Measurements from ENCODE around the gene TRDN.

TRDN gene

DNA sequence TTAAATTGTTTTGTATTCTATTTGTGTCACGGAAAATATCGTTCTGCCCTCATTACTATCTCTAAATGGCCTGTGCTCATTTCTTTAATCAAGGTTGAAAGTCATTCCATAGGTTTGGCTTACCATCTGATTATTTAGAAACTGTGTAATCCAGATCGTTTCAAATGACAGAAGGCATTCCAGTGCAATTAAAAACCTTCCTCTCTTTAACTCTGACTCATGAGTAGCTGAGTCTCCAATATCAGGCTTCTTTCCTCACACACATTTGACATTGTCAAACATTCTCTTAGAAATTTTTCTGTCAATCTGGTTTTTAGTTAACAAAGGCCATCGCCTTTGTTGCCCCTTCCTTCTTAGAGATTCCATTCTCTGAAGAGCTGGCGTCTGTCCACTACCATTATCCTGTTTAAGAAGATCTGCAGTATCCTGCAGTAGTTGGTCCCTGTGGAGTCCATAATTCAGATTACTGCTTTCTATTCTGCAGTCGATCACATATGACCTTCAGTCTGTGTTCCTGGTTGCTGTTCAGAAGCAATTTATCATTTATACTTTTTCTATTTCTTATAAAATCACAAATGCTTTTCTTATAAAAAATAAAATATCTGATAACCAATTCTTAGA, 3.9 kb upstream of the TRDN start:
- no peak overlapping the region for H3K4me3 ChIP-seq (replicated peaks; ENCODE audit: low read depth, low read length)
- DNase-seq (ENCODE audit: extremely low read depth, insufficient read length) = no peak
- no peaks in the 10 kb centered on the region for H3K36me3 ChIP-seq (ENCODE audit: control insufficient read depth, insufficient read depth, low read length)
- H3K27me3 ChIP-seq (replicated peaks; ENCODE audit: control insufficient read depth, insufficient read depth, low read length) = no peaks in the 10 kb centered on the region
- TF ChIP-seq, protein P1, sequence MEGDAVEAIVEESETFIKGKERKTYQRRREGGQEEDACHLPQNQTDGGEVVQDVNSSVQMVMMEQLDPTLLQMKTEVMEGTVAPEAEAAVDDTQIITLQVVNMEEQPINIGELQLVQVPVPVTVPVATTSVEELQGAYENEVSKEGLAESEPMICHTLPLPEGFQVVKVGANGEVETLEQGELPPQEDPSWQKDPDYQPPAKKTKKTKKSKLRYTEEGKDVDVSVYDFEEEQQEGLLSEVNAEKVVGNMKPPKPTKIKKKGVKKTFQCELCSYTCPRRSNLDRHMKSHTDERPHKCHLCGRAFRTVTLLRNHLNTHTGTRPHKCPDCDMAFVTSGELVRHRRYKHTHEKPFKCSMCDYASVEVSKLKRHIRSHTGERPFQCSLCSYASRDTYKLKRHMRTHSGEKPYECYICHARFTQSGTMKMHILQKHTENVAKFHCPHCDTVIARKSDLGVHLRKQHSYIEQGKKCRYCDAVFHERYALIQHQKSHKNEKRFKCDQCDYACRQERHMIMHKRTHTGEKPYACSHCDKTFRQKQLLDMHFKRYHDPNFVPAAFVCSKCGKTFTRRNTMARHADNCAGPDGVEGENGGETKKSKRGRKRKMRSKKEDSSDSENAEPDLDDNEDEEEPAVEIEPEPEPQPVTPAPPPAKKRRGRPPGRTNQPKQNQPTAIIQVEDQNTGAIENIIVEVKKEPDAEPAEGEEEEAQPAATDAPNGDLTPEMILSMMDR (IDR thresholded peaks at IDR 0.05; ENCODE audit: insufficient read depth, low read length, poor library complexity, severe bottlenecking) = no peak

DNA sequence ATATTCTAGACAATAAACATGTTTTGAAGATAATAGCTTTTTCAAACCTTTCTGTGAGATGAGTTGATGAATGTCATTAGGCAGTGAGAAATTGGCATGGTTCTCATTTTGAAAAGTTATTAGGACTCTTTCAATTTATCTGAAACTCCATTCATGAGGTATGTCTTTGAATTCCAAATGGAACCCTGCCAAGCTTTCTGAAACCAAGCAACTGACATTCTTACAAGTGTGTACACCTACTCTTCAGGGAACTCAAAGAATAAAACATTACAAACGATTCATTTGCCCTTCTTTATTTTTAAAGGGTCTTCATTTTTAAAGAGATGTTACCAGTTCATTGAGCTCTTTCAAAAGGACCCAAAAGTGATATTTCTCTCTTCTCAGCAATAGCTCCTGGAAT, 2.1 kb upstream of the TRDN start:
- no peaks in the 10 kb centered on the region for H3K36me3 ChIP-seq (ENCODE audit: control insufficient read depth, insufficient read depth, low read length)
- no peak overlapping the region for H3K4me3 ChIP-seq (replicated peaks; ENCODE audit: low read depth, low read length)
- H3K27me3 ChIP-seq (replicated peaks; ENCODE audit: control insufficient read depth, insufficient read depth, low read length) = no peaks in the 10 kb centered on the region
- TF ChIP-seq, protein P1 (IDR thresholded peaks at IDR 0.05; ENCODE audit: insufficient read depth, low read length, poor library complexity, severe bottlenecking) = no peak
- no peak for DNase-seq (ENCODE audit: extremely low read depth, insufficient read length)

DNA sequence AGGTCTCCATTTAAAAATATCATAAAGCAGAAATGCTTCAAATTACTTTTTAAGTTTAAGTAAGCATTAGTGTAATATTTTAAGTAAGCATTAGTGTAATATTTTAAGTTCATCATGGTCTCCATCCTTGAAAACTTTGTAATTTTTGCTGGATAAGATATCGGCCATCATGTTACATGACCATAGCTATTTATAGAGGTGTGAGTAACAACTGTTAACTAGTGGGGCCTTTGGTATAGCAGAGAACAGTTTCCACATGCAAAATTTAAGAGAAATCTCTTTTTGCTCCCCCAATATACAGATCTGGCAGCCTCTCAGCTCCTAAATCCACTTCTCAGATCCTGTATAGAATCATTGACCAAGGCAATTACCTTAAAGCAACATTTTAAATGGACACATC, 468 bp downstream of the TRDN start:
- DNase-seq (ENCODE audit: extremely low read depth, insufficient read length) = no peak
- no peak overlapping the region for H3K4me3 ChIP-seq (replicated peaks; ENCODE audit: low read depth, low read length)
- TF ChIP-seq, protein P1 (IDR thresholded peaks at IDR 0.05; ENCODE audit: insufficient read depth, low read length, poor library complexity, severe bottlenecking) = no peak
- H3K27me3 ChIP-seq (replicated peaks; ENCODE audit: control insufficient read depth, insufficient read depth, low read length) = no peaks in the 10 kb centered on the region
- H3K36me3 ChIP-seq (ENCODE audit: control insufficient read depth, insufficient read depth, low read length) = no peaks in the 10 kb centered on the region

- TF ChIP-seq, protein P1 (IDR thresholded peaks at IDR 0.05; ENCODE audit: insufficient read depth, low read length, poor library complexity, severe bottlenecking) = no peak
- Histone ChIP-seq H3K4me3 (replicated peaks; ENCODE audit: low read depth, low read length) (no peak overlapping the region), H3K36me3 (ENCODE audit: control insufficient read depth, insufficient read depth, low read length) (no peaks in the 10 kb centered on the region), H3K27me3 (replicated peaks; ENCODE audit: control insufficient read depth, insufficient read depth, low read length) (no peaks in the 10 kb centered on the region)
- DNase-seq (ENCODE audit: extremely low read depth, insufficient read length) = no peak
Measured at GRCh38 chr6:123635567-123635966, 1.2 kb downstream of the TRDN start.

DNA sequence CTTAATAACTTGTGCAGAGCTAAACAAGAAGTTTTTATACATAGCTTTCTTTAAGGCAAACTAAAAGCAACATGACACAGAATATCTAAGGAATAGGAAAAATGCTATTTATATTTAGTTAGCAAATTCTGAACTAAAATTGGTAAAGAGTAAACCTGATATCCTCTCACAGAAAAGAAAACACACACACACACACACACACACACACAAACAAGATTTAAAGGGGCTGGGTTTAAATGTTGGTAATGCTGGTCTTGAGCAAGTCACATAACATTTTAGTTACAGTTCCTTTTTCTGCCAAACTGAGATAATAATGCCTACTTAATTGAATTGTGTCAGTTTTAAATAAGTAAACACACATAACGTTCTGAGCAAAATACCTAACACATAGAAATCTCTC, 1.6 kb downstream of the TRDN start:
- no peaks in the 10 kb centered on the region for H3K27me3 ChIP-seq (replicated peaks; ENCODE audit: control insufficient read depth, insufficient read depth, low read length)
- no peaks in the 10 kb centered on the region for H3K36me3 ChIP-seq (ENCODE audit: control insufficient read depth, insufficient read depth, low read length)
- H3K4me3 ChIP-seq (replicated peaks; ENCODE audit: low read depth, low read length) = no peak overlapping the region
- no peak for DNase-seq (ENCODE audit: extremely low read depth, insufficient read length)
- TF ChIP-seq, protein P1 (IDR thresholded peaks at IDR 0.05; ENCODE audit: insufficient read depth, low read length, poor library complexity, severe bottlenecking) = no peak

- Histone ChIP-seq H3K36me3 (ENCODE audit: control insufficient read depth, insufficient read depth, low read length) (no peaks in the 10 kb centered on the region), H3K27me3 (replicated peaks; ENCODE audit: control insufficient read depth, insufficient read depth, low read length) (no peaks in the 10 kb centered on the region), H3K4me3 (replicated peaks; ENCODE audit: low read depth, low read length) (no peak overlapping the region)
- TF ChIP-seq, protein P1 (IDR thresholded peaks at IDR 0.05; ENCODE audit: insufficient read depth, low read length, poor library complexity, severe bottlenecking) = no peak
- no peak for DNase-seq (ENCODE audit: extremely low read depth, insufficient read length)
Measured at GRCh38 chr6:123632641-123633040, 4.1 kb downstream of the TRDN start.
